Stimulated activated CD4-positive, alpha-beta T cell treated with anti-CD3 and anti-CD28 coated beads, Interleukin-2, amount 100 ng/mL, for 24 hours (primary cell): ENCODE data around the gene LEUTX.
A peak's percentile ranks its signal among the peaks of the same experiment; 100 is the strongest.
"Not testable (repeated sequence)": the region's sequence is repeated elsewhere in the genome, so short reads cannot be mapped to it uniquely, and the experiment has no call there.

Source experiments
- DNase-seq, 2 donors: peaks; one replicate each; pipeline ENCODE4 v3.0.0-alpha.2; 2020

LEUTX gene

GRCh38 chr19:39788244-39788643 is 9.6 kb downstream of the LEUTX start:
- no peak for DNase-seq

- DNase-seq, result peak; percentile 80 to 83
These were observed 14.4 kb downstream of the LEUTX start for GRCh38 chr19:39792999-39793546.

- DNase-seq, result no peak
These were observed 16.3 kb downstream of the LEUTX start for GRCh38 chr19:39795001-39795400.

DNA sequence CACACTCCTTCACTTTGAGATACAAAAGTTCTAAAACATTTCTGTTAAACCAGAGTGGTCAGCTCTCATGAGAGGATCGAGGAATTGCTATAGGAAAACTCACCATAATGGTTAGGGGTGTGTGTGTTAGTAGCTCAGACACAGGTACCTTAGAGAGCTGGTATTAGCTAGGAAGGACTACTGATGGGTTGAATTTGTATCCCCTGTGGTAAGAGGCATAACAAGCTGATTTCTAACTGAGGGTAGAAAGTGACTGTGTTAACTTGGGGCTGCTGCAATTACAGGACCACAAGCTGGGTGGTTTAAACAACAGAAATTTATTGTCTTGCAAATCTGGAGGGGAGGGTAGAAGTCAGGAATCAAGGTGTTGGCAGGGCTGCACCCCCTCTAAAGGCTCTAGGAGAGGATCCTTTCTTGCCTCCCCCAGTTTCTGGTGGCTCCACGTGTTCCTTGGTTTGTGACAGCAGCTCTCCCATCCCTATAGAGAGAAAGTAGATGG is 17.4 kb downstream of the LEUTX start:
- DNase-seq, result no peak

GRCh38 chr19:39797083-39797482 is 18.4 kb downstream of the LEUTX start:
- no peak for DNase-seq

GRCh38 chr19:39802958-39803357 is 24.3 kb downstream of the LEUTX start:
- no peak for DNase-seq

GRCh38 chr19:39805104-39805503 is 26.4 kb downstream of the LEUTX start:
- DNase-seq, result no peak

DNA sequence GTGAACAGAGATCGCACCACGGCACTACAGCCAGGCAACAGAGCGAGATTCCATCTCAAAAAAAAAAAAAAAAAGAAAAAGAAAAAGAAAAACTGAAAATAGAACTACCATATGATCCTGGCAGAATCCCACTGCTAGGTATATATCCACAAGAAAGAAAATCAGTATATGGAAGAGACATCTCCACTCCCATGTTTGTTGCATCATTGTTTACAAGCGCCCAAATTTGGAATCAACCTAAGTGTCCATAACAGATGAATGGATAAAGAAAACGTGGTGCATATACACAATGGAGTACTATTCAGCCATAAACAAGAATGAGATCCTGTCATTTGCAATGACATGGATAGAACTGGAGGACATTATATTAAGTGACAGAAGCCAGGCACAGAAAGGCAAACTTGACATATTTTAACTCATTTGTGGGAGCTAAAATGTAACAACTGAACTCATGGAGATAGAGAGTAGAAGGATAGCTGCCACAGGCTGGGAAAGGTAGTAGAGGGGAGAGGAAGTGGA is 29.3 kb downstream of the LEUTX start:
- DNase-seq, result no peak

GRCh38 chr19:39808688-39809087 is 30.0 kb downstream of the LEUTX start:
- DNase-seq, result not testable (repeated sequence)

GRCh38 chr19:39809368-39809767 is 30.7 kb downstream of the LEUTX start:
- DNase-seq, result no peak

GRCh38 chr19:39810424-39810823 is 31.8 kb downstream of the LEUTX start:
- DNase-seq, result no peak

- DNase-seq, result no peak
These were observed 32.4 kb downstream of the LEUTX start for GRCh38 chr19:39811064-39811463.

DNA sequence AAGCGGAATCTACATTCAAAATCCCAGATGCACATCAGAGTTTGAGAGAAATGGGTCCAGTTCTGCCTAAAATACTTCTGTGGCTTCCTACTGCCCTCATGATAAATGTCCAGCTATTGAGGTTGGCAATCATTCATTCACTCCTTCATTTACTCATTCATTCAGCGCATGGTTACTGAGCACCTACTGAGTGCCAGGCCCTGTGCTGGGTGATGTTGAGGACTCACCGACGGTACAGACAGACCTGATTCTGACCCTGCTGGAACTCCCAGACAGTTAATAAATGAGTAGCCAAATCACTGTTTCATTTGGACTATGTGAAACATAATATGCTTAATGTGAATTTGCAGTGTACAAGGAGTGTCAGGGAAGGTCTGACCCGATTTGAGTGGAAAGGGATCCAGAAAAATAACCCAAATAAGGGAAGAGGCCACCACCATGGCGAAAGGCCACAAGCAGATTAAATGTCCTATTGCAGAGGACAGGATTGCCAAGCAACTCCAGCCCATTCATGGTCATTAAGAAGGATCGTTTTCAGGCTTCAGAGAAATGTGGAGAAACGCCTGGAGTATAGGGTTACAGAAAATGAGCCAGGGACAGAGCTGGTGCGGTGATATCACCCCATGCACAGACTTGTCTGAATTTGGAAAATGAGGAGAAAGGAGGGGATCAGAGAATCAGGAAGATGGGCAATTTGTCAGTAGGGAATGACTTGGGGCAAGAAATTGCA is 34.8 kb downstream of the LEUTX start:
- DNase-seq, result no peak

GRCh38 chr19:39814111-39814510 is 35.5 kb downstream of the LEUTX start:
- not testable (repeated sequence) for DNase-seq

DNA sequence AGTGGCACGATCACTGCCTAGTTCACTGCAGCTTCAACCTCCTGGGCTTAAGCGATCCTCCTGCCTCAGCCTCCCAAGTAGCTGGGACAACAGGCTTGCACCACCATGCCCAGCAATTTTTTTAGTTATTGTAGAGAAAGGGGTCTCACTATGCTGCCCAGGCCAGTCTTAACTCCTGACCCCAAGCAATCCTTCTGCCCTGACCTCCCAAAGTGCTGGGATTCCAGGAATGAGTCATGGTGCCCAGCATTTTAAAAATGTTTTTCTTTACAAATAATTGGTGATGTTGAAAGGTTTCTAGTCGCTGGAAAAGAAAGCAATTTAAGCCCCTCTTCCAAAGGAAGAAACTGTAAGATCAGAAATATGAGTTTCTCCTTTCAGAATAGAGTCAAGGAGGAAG is 35.9 kb downstream of the LEUTX start:
- no peak for DNase-seq

GRCh38 chr19:39816287-39817048 is 37.8 kb downstream of the LEUTX start:
- no peak for DNase-seq

DNA sequence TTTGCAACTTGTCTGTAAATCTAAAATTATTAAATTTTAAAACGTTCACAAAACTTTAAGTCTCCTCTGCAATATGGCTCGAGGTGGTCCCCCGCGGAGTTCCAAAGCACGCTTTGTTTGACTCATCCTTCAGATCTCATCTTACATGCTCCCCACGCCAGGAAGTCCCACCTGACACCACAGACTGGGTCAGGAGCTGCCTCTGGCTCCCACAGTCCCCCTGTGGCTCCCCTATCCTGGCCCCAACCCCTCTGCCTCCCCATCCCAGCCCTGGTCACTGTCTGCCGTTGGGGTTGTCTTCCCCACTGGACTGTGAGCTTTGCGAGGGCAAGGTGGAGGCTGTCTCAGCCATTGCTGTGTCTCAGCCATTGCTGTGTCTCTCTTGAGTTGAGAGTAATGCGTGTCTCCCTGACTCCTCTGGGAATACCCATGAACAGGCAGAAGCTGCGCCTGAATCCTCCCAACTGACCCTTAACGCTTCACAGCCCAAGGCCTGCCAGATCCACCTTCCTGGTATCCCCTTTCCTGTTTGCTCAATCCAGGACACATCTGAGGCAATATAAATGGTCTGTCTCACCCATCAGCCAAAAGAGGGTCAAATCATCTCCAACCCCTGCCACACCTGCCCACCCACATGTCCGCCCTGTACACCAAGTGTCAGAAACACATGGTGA is 39.4 kb downstream of the LEUTX start:
- no peak for DNase-seq

DNA sequence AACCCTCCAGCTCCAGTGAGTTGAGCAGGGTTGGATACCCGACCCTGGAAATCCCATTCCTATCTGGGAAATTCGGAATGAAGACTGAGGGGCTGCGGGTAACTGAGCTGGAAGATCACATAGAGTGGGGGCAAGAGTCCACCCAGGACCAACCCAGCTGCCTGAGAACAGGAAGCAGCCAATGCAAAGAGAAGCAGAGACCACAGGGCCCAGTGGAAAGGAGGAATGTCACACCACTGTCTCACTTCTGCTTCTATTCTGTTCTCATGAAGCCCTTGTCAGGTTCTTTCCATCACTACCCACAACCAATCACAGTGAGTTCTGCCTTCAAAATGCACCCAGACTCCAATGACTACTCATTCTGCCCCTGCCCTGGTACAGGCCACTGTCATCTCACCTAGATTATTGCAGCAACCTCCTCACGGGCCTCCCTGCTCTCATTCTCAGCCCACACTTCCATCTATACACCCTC is 40.0 kb downstream of the LEUTX start:
- no peak for DNase-seq

DNA sequence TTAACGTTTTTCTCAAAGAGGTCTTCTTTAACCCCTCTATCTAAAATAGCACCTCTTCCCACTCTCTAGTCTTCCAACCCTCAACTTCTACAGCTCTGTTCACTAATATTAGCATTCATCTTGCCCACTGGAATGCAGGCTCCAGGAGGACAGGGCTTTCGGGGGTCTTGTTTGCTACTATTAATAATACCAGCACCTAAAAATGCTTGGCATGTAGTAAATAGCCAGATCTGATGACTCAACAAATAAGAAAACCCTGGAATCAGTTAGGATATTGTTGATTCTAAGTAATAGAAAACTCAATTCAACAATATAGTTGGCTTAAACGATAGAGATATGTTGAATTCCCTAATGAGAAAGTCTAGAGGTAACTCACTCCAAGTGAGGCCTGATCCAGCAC is 41.1 kb downstream of the LEUTX start:
- no peak for DNase-seq

DNA sequence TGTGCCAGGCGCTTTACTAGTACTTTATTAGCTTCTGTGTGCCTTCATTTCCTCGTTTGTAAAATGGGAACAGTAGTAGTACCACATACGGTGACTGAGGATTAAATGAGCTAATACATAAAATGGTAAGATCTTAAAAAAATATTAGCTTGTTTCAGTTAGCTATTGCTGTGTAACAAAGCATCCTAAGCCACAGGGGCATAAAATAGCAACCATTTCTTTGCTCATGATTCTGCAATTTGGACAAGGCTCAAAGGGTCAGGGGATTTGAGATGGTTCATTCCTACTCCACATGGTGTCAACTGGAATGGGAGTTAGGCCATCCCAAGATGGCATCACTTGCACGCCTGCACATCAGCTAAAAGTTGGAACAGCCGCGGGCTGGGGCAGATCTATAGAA is 42.0 kb downstream of the LEUTX start:
- no peak for DNase-seq

DNA sequence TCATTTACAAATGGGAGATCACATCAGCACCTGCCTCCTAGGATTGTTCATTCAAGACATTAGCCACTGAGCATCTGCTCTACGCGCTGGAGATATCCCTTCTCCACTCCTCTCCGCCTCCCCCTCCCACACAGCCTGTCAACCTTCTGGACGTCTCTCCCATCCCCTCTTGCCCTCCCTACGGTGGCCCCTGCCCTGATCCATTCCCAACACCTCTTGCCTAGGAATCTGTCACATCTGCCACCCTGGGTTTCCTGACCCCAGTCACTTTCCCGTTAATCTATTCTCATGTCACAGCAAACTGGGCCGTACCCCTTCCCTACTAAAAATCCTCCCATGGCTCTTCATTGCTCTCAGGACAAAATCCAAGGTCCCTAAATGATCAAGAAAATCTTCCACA is 45.0 kb downstream of the LEUTX start:
- no peak for DNase-seq

- DNase-seq, result peak; percentile 85 to 87
These were observed 45.8 kb downstream of the LEUTX start for GRCh38 chr19:39824143-39825092.
